SU-DHL-6 (cell line): Measurements from ENCODE around the gene PRSS38.

Experiments
- H2AFZ ChIP-seq: fragments of 200-600 bp; sonication (generic); 2 replicates; pipeline ENCODE4 v1.6.1; 2014; ENCODE audit warnings: low read depth, mild to moderate bottlenecking, moderate library complexity, mixed read lengths, antibody characterized with exemption, low read length; ENCODE audit not compliant: severe bottlenecking
- H3F3A ChIP-seq: fragments of 200-600 bp; shearing (Covaris generic); 2 replicates; pipeline ENCODE4 v1.6.0; 2016; ENCODE audit warnings: antibody characterized with exemption, mild to moderate bottlenecking; ENCODE audit not compliant: insufficient read depth
- H3K27ac ChIP-seq: fragments of 200-600 bp; sonication (generic); 2 replicates; pipeline ENCODE4 v1.5.1; 2016; ENCODE audit warnings: low read depth, mild to moderate bottlenecking, low read length, moderate library complexity, mixed read lengths
- H3K27me3 ChIP-seq: fragments of 200-600 bp; sonication (generic), shearing (Covaris generic); 2 replicates; pipeline ENCODE4 v1.6.0; 2014; ENCODE audit warnings: mild to moderate bottlenecking, low read length
- H3K36me3 ChIP-seq: fragments of 200-600 bp; sonication (generic); 2 replicates; pipeline ENCODE4 v1.6.1; 2014; ENCODE audit warnings: mild to moderate bottlenecking, low read length, mixed read lengths
- H3K4me2 ChIP-seq: fragments of 300-600, 200-600 bp; shearing (Covaris generic), sonication (generic); 2 replicates; pipeline ENCODE4 v1.6.0; 2014; ENCODE audit warnings: low read length, low read depth, mild to moderate bottlenecking; ENCODE audit not compliant: poor library complexity, severe bottlenecking
- H3K4me3 ChIP-seq: fragments of 200-600 bp; sonication (generic); 2 replicates; pipeline ENCODE4 v1.5.1; 2014; ENCODE audit warnings: antibody characterized with exemption, low read length, mild to moderate bottlenecking, mixed read lengths; ENCODE audit not compliant: insufficient read depth, poor library complexity, severe bottlenecking
- H3K79me2 ChIP-seq: fragments of 200-600 bp; sonication (generic); 2 replicates; pipeline ENCODE4 v1.6.1; 2014; ENCODE audit warnings: mild to moderate bottlenecking, low read length, moderate library complexity; ENCODE audit not compliant: insufficient read depth
- H3K9ac ChIP-seq: fragments of 200-600 bp; sonication (generic); 2 replicates; pipeline ENCODE4 v1.7.0; 2014; ENCODE audit warnings: mild to moderate bottlenecking, low read length
- H3K9me2 ChIP-seq: fragments of 200-600 bp; sonication (generic); replicated peaks from 2 replicates; pipeline ENCODE4 v1.6.1; 2014; ENCODE audit warnings: low read length; ENCODE audit not compliant: insufficient read depth
- H3K9me3 ChIP-seq: fragments of 200-600 bp; sonication (generic); 2 replicates; pipeline ENCODE4 v1.6.1; 2014; ENCODE audit warnings: low read length, mixed read lengths; ENCODE audit not compliant: insufficient read depth
- H4K20me1 ChIP-seq: fragments of 200-600 bp; sonication (generic); 2 replicates; pipeline ENCODE4 v1.6.1; 2014; ENCODE audit warnings: low read depth, mild to moderate bottlenecking, antibody characterized with exemption, low read length, moderate library complexity, mixed read lengths
- CTCF ChIP-seq: fragments of 200-600 bp; sonication (generic); IDR thresholded peaks from one replicate; pipeline ENCODE4 v1.5.1; 2017; ENCODE audit warnings: antibody characterized with exemption, mild to moderate bottlenecking, low read length, moderate library complexity; ENCODE audit not compliant: insufficient read depth, poor library complexity, severe bottlenecking
- EZH2phosphoT487 ChIP-seq: fragments of 200-600 bp; sonication (generic), shearing (Covaris generic); conservative IDR thresholded peaks from 2 replicates; pipeline ENCODE4 v1.6.1; 2018; ENCODE audit warnings: mild to moderate bottlenecking, antibody characterized with exemption, low read length, moderate library complexity, mixed read lengths

PRSS38 gene

DNA sequence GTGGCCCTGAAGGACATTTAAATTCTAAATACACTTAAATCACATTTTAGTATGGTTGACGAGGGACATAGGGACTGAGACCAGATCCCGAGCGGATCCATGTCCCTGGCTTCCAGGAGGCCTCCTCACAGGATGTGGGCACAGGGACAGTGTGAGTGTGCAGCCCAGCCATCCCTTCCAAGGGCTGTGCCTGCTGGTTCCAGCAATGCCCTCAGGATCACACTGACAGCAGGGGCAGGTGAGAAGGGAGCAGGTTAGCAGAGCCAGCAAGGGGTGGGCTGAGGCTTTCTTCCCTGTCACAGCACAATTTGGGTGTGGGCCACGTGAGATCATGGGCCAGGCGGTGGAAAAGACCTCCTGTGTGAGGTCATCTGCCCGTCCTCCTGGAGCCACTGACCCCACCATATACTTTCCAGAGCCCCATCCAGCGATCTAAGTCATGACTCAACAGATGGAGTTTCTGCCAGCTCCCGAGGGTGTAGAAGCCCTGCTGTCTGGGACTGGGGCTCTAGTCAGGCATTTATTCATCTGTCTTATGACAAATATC, 37.0 kb upstream of the PRSS38 start:
- Histone ChIP-seq H3K9me2 (no peaks in the 10 kb centered on the region), H4K20me1 (no peaks in the 10 kb centered on the region), H2AFZ (no peak overlapping the region), H3K27me3 (no peaks in the 10 kb centered on the region), H3K4me3 (no peak overlapping the region), H3K79me2 (no peaks in the 10 kb centered on the region), H3K9me3 (no peaks in the 10 kb centered on the region), H3K4me2 (no peak overlapping the region), H3F3A (no peaks in the 10 kb centered on the region), H3K9ac (no peak overlapping the region), H3K27ac (no peak overlapping the region), H3K36me3 (no peaks in the 10 kb centered on the region)
- TF ChIP-seq EZH2phosphoT487 (no peak), CTCF (no peak)

- Histone ChIP-seq H3K79me2 (no peaks in the 10 kb centered on the region), H3K27me3 (no peaks in the 10 kb centered on the region), H3K9me3 (no peaks in the 10 kb centered on the region), H3K9me2 (no peaks in the 10 kb centered on the region), H3F3A (no peaks in the 10 kb centered on the region), H3K36me3 (no peaks in the 10 kb centered on the region), H3K4me2 (no peak overlapping the region), H2AFZ (no peak overlapping the region), H3K4me3 (no peak overlapping the region), H3K27ac (no peak overlapping the region), H3K9ac (no peak overlapping the region), H4K20me1 (no peaks in the 10 kb centered on the region)
- TF ChIP-seq CTCF (no peak), EZH2phosphoT487 (no peak)
Observed at GRCh38 chr1:227779021-227779441, 36.4 kb upstream of the PRSS38 start.

DNA sequence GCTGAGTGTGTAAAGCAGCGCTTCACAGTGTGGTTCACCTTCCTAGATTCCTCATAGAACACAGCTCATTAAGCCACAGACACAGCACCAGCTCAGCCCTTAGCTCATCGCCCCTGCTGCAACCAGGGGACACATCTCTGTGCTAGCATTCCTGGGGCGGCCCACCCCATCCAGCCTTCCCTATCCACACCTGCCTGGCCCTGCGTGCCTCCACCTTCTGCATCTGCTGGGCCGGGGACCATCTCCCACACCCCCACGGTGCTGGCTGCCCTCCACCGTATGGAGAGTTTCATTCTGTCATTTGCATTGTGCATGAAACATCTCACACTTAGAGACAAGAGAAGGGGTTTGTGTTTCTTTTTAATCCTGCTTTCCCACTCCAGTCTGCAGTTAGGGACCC, 35.8 kb upstream of the PRSS38 start:
- TF ChIP-seq EZH2phosphoT487 (no peak), CTCF (no peak)
- H3K4me2 ChIP-seq = no peak overlapping the region
- H3K9me3 ChIP-seq = no peaks in the 10 kb centered on the region
- H3F3A ChIP-seq = no peaks in the 10 kb centered on the region
- H3K9me2 ChIP-seq = no peaks in the 10 kb centered on the region
- no peak overlapping the region for H3K4me3 ChIP-seq
- no peaks in the 10 kb centered on the region for H3K27me3 ChIP-seq
- H2AFZ ChIP-seq = no peak overlapping the region
- no peaks in the 10 kb centered on the region for H4K20me1 ChIP-seq
- no peak overlapping the region for H3K27ac ChIP-seq
- H3K36me3 ChIP-seq = no peaks in the 10 kb centered on the region
- H3K79me2 ChIP-seq = no peaks in the 10 kb centered on the region
- H3K9ac ChIP-seq = no peak overlapping the region
